IgD-negative memory B cell (primary cell): ENCODE measurements around the gene BAG1. TPM values are rescaled to one million over a fixed set of nuclear protein-coding genes. Genes with fewer than 3 reads are reported as not detected.
A peak's percentile ranks its signal among the peaks of the same experiment; 100 is the strongest.

Experiments used
- H3K27ac Mint-ChIP-seq, 3 donors: one replicate each; pipeline ENCODE4 v1.8.0; 2020 to 2022; ENCODE audit warnings: mild to moderate bottlenecking in 3 of 3, mixed read lengths in 3 of 3, moderate library complexity in 1 of 3
- H3K27me3 Mint-ChIP-seq: one replicate; pipeline ENCODE4 v1.8.0; 2021; ENCODE audit warnings: mixed read lengths
- H3K36me3 Mint-ChIP-seq: one replicate; pipeline ENCODE4 v1.8.0; 2020; ENCODE audit warnings: mild to moderate bottlenecking, mixed read lengths
- H3K4me1 Mint-ChIP-seq, 3 donors: one replicate each; pipeline ENCODE4 v1.8.0; 2020 to 2022; ENCODE audit warnings: mixed read lengths in 3 of 3, mild to moderate bottlenecking in 1 of 3
- H3K4me3 Mint-ChIP-seq, 4 donors: one replicate each; pipeline ENCODE4 v1.8.0; 2020 to 2022; ENCODE audit warnings: mild to moderate bottlenecking in 4 of 4, mixed read lengths in 4 of 4, moderate library complexity in 3 of 4
- H3K9me3 Mint-ChIP-seq, 3 donors: one replicate each; pipeline ENCODE4 v1.8.0; 2020 to 2021; ENCODE audit warnings: mixed read lengths in 3 of 3, mild to moderate bottlenecking in 1 of 3
- polyA plus RNA-seq: library from polyadenylated mRNA; unstranded; fragments of 300-500 nt; fragmentation: Illumina TruSeq; gene quantifications from one replicate; pipeline ENCODE4 v1.2.3, GENCODE V29; 2021

The BAG1 gene
- 89.3 TPM for polyA plus RNA-seq

GRCh38 chr9:33264473-33265177 is at the start of gene BAG1, which contains the start of gene CHMP5:
TSS of gene BAG1 (minus strand) at chr9:33264708.
TSS of gene CHMP5 (plus strand) at chr9:33265049. CDS start at chr9:33265079, 30 bp downstream.
- Mint-ChIP-seq H3K27me3 (no peaks in the 10 kb centered on the region), H3K4me3 (peak within 1 kb of the TSS; percentile 93 to 98 (median 96)), H3K27ac (peak within 1 kb of the TSS; percentile 86 to 99 (median 91)), H3K4me1 (peaks cover 16 to 33% (median 22%) of the 10 kb centered on the region in 3 donors), H3K9me3 (no peaks in the 10 kb centered on the region), H3K36me3 (peaks cover 3% of the 10 kb centered on the region)

- H3K27me3 Mint-ChIP-seq = no peaks in the 10 kb centered on the region
- H3K36me3 Mint-ChIP-seq = peaks cover 12% of the 10 kb centered on the region
- no peak overlapping the region for H3K27ac Mint-ChIP-seq
- no peak overlapping the region for H3K4me3 Mint-ChIP-seq
- peaks cover 0 to 3% (median 0%) of the 10 kb centered on the region in 3 donors for H3K4me1 Mint-ChIP-seq
- H3K9me3 Mint-ChIP-seq = no peaks in the 10 kb centered on the region
Measured at GRCh38 chr9:33311953-33312352, 47.4 kb upstream of the BAG1 start.

- Mint-ChIP-seq H3K4me3 (no peak overlapping the region), H3K4me1 (no peaks in the 10 kb centered on the region), H3K27me3 (no peaks in the 10 kb centered on the region), H3K27ac (no peak overlapping the region), H3K9me3 (no peaks in the 10 kb centered on the region), H3K36me3 (peaks cover 8% of the 10 kb centered on the region)
Measured at GRCh38 chr9:33310748-33311147, 46.2 kb upstream of the BAG1 start.

- no peaks in the 10 kb centered on the region for H3K9me3 Mint-ChIP-seq
- no peaks in the 10 kb centered on the region for H3K27me3 Mint-ChIP-seq
- no peak overlapping the region for H3K27ac Mint-ChIP-seq
- peaks cover 6% of the 10 kb centered on the region for H3K36me3 Mint-ChIP-seq
- H3K4me3 Mint-ChIP-seq = no peak overlapping the region
- no peaks in the 10 kb centered on the region for H3K4me1 Mint-ChIP-seq
Measured at GRCh38 chr9:33309903-33310302, 45.4 kb upstream of the BAG1 start.

GRCh38 chr9:33307067-33307466 is 42.6 kb upstream of the BAG1 start:
- peaks cover 2% of the 10 kb centered on the region for H3K36me3 Mint-ChIP-seq
- no peaks in the 10 kb centered on the region for H3K27me3 Mint-ChIP-seq
- H3K4me3 Mint-ChIP-seq = no peak overlapping the region
- H3K4me1 Mint-ChIP-seq = peaks cover 0 to 3% (median 0%) of the 10 kb centered on the region in 3 donors
- no peaks in the 10 kb centered on the region for H3K9me3 Mint-ChIP-seq
- peak overlapping the region in 1 of 3 donors; percentile 79 for H3K27ac Mint-ChIP-seq

GRCh38 chr9:33306037-33306436 is 41.5 kb upstream of the BAG1 start:
- H3K36me3 Mint-ChIP-seq = peaks cover 2% of the 10 kb centered on the region
- H3K4me3 Mint-ChIP-seq = no peak overlapping the region
- no peaks in the 10 kb centered on the region for H3K9me3 Mint-ChIP-seq
- H3K27ac Mint-ChIP-seq = no peak overlapping the region
- H3K27me3 Mint-ChIP-seq = no peaks in the 10 kb centered on the region
- peaks cover 0 to 5% (median 1%) of the 10 kb centered on the region in 3 donors for H3K4me1 Mint-ChIP-seq

GRCh38 chr9:33304362-33304761 is 39.9 kb upstream of the BAG1 start:
- Mint-ChIP-seq H3K27me3 (no peaks in the 10 kb centered on the region), H3K4me1 (peaks cover 3 to 13% (median 7%) of the 10 kb centered on the region in 3 donors), H3K4me3 (no peak overlapping the region), H3K36me3 (peaks cover 6% of the 10 kb centered on the region), H3K27ac (no peak overlapping the region), H3K9me3 (no peaks in the 10 kb centered on the region)

GRCh38 chr9:33300546-33300945 is 36.0 kb upstream of the BAG1 start:
- no peaks in the 10 kb centered on the region for H3K9me3 Mint-ChIP-seq
- H3K4me3 Mint-ChIP-seq = peak overlapping the region in 1 of 4 donors; percentile 3
- peaks cover 39 to 46% (median 42%) of the 10 kb centered on the region in 3 donors for H3K4me1 Mint-ChIP-seq
- no peaks in the 10 kb centered on the region for H3K27me3 Mint-ChIP-seq
- peak overlapping the region in 2 of 3 donors; percentile 83 to 84 for H3K27ac Mint-ChIP-seq
- H3K36me3 Mint-ChIP-seq = peaks cover 4% of the 10 kb centered on the region

GRCh38 chr9:33297432-33297831 is 32.9 kb upstream of the BAG1 start:
- no peaks in the 10 kb centered on the region for H3K9me3 Mint-ChIP-seq
- H3K36me3 Mint-ChIP-seq = peaks cover 9% of the 10 kb centered on the region
- H3K4me3 Mint-ChIP-seq = peak overlapping the region; percentile 65 to 90 (median 77)
- H3K27me3 Mint-ChIP-seq = no peaks in the 10 kb centered on the region
- H3K27ac Mint-ChIP-seq = peak overlapping the region; percentile 78 to 95 (median 90)
- peaks cover 59 to 68% (median 67%) of the 10 kb centered on the region in 3 donors for H3K4me1 Mint-ChIP-seq

- peak overlapping the region; percentile 48 to 90 (median 68) for H3K4me3 Mint-ChIP-seq
- H3K4me1 Mint-ChIP-seq = peaks cover 68 to 77% (median 73%) of the 10 kb centered on the region in 3 donors
Measured at GRCh38 chr9:33295571-33295970, 31.1 kb upstream of the BAG1 start.

GRCh38 chr9:33294670-33295432 is 30.3 kb upstream of the BAG1 start:
- H3K4me1 Mint-ChIP-seq = peaks cover 69 to 78% (median 73%) of the 10 kb centered on the region in 3 donors
- no peaks in the 10 kb centered on the region for H3K9me3 Mint-ChIP-seq
- H3K4me3 Mint-ChIP-seq = peak overlapping the region; percentile 4 to 80 (median 66)
- no peaks in the 10 kb centered on the region for H3K27me3 Mint-ChIP-seq
- H3K36me3 Mint-ChIP-seq = peaks cover 9% of the 10 kb centered on the region
- H3K27ac Mint-ChIP-seq = peak overlapping the region; percentile 74 to 81 (median 80)

More at GRCh38 chr9:33295571-33295970, 31.1 kb upstream of the BAG1 start:
- peaks cover 12% of the 10 kb centered on the region for H3K36me3 Mint-ChIP-seq
- no peaks in the 10 kb centered on the region for H3K27me3 Mint-ChIP-seq
- peak overlapping the region in 2 of 3 donors; percentile 78 to 95 for H3K27ac Mint-ChIP-seq
- H3K9me3 Mint-ChIP-seq = no peaks in the 10 kb centered on the region

GRCh38 chr9:33293782-33294181 is 29.3 kb upstream of the BAG1 start:
- Mint-ChIP-seq H3K36me3 (peaks cover 9% of the 10 kb centered on the region), H3K27ac (peak overlapping the region; percentile 10 to 97 (median 10)), H3K4me3 (peak overlapping the region in 3 of 4 donors; percentile 4 to 93 (median 73)), H3K9me3 (no peaks in the 10 kb centered on the region), H3K27me3 (no peaks in the 10 kb centered on the region), H3K4me1 (peaks cover 62 to 69% (median 64%) of the 10 kb centered on the region in 3 donors)

- Mint-ChIP-seq H3K27ac (peak overlapping the region; percentile 80 to 97 (median 97)), H3K27me3 (no peaks in the 10 kb centered on the region), H3K4me3 (peak overlapping the region; percentile 93 to 98 (median 98)), H3K9me3 (no peaks in the 10 kb centered on the region), H3K4me1 (peaks cover 49 to 57% (median 49%) of the 10 kb centered on the region in 3 donors), H3K36me3 (peaks cover 9% of the 10 kb centered on the region)
Measured at GRCh38 chr9:33291901-33292300, 27.4 kb upstream of the BAG1 start.

- Mint-ChIP-seq H3K36me3 (peaks cover 9% of the 10 kb centered on the region), H3K27me3 (no peaks in the 10 kb centered on the region), H3K9me3 (no peaks in the 10 kb centered on the region), H3K4me3 (peak overlapping the region; percentile 93 to 98 (median 98)), H3K4me1 (peaks cover 42 to 50% (median 44%) of the 10 kb centered on the region in 3 donors), H3K27ac (peak overlapping the region; percentile 97 to 99 (median 97))
Measured at GRCh38 chr9:33291031-33291397, 26.5 kb upstream of the BAG1 start.
